WTC11 (cell line): ENCODE measurements around the gene SEMA4C.

Experiments
- AFF4 ChIP-seq: sonication (generic); formaldehyde crosslinking; IDR thresholded peaks from 2 replicates; pipeline ENCODE4 v1.8.1; 2023; ENCODE audit warnings: mild to moderate bottlenecking, missing genetic modification reagents, borderline replicate concordance
- ATF2 ChIP-seq: sonication (generic); formaldehyde crosslinking; IDR thresholded peaks from 2 replicates; pipeline ENCODE4 v1.8.1; 2022; ENCODE audit warnings: low read depth, missing genetic modification reagents, borderline replicate concordance
- E2F1 ChIP-seq: sonication (generic); formaldehyde crosslinking; IDR thresholded peaks from 2 replicates; pipeline ENCODE4 v1.8.0; 2022; ENCODE audit warnings: mild to moderate bottlenecking, missing genetic modification reagents
- ETV6 ChIP-seq: sonication (generic); formaldehyde crosslinking; IDR thresholded peaks from 2 replicates; pipeline ENCODE4 v1.8.1; 2022; ENCODE audit warnings: mild to moderate bottlenecking, missing genetic modification reagents
- RELA ChIP-seq: sonication (generic); formaldehyde crosslinking; IDR thresholded peaks from 2 replicates; pipeline ENCODE4 v1.8.1; 2022; ENCODE audit warnings: missing genetic modification reagents, mild to moderate bottlenecking, borderline replicate concordance
- ZNF121 ChIP-seq: sonication (generic); formaldehyde crosslinking; IDR thresholded peaks from 2 replicates; pipeline ENCODE4 v1.8.0; 2023; ENCODE audit warnings: missing genetic modification reagents
- TF ChIP-seq, protein P1 (sequence below): sonication (generic); formaldehyde crosslinking; IDR thresholded peaks from 2 replicates; pipeline ENCODE4 v1.8.0; 2022; ENCODE audit warnings: missing genetic modification reagents
- TF ChIP-seq, protein P2 (sequence below): fragments of 200-600 bp; IDR thresholded peaks from 2 replicates; pipeline ENCODE4 v1.8.0; 2022; ENCODE audit warnings: antibody characterized with exemption
- TF ChIP-seq, protein P3 (sequence below): sonication (generic); formaldehyde crosslinking; IDR thresholded peaks from 2 replicates; pipeline ENCODE4 v1.8.1; 2023; ENCODE audit warnings: mild to moderate bottlenecking, missing genetic modification reagents

- TF ChIP-seq, protein P1, sequence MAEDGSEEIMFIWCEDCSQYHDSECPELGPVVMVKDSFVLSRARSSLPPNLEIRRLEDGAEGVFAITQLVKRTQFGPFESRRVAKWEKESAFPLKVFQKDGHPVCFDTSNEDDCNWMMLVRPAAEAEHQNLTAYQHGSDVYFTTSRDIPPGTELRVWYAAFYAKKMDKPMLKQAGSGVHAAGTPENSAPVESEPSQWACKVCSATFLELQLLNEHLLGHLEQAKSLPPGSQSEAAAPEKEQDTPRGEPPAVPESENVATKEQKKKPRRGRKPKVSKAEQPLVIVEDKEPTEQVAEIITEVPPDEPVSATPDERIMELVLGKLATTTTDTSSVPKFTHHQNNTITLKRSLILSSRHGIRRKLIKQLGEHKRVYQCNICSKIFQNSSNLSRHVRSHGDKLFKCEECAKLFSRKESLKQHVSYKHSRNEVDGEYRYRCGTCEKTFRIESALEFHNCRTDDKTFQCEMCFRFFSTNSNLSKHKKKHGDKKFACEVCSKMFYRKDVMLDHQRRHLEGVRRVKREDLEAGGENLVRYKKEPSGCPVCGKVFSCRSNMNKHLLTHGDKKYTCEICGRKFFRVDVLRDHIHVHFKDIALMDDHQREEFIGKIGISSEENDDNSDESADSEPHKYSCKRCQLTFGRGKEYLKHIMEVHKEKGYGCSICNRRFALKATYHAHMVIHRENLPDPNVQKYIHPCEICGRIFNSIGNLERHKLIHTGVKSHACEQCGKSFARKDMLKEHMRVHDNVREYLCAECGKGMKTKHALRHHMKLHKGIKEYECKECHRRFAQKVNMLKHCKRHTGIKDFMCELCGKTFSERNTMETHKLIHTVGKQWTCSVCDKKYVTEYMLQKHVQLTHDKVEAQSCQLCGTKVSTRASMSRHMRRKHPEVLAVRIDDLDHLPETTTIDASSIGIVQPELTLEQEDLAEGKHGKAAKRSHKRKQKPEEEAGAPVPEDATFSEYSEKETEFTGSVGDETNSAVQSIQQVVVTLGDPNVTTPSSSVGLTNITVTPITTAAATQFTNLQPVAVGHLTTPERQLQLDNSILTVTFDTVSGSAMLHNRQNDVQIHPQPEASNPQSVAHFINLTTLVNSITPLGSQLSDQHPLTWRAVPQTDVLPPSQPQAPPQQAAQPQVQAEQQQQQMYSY (CRISPR knock-in tag), result no peak
- TF ChIP-seq, protein P2, sequence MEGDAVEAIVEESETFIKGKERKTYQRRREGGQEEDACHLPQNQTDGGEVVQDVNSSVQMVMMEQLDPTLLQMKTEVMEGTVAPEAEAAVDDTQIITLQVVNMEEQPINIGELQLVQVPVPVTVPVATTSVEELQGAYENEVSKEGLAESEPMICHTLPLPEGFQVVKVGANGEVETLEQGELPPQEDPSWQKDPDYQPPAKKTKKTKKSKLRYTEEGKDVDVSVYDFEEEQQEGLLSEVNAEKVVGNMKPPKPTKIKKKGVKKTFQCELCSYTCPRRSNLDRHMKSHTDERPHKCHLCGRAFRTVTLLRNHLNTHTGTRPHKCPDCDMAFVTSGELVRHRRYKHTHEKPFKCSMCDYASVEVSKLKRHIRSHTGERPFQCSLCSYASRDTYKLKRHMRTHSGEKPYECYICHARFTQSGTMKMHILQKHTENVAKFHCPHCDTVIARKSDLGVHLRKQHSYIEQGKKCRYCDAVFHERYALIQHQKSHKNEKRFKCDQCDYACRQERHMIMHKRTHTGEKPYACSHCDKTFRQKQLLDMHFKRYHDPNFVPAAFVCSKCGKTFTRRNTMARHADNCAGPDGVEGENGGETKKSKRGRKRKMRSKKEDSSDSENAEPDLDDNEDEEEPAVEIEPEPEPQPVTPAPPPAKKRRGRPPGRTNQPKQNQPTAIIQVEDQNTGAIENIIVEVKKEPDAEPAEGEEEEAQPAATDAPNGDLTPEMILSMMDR, result no peak
- TF ChIP-seq E2F1 (CRISPR knock-in tag) (no peak), RELA (CRISPR knock-in tag) (no peak), ETV6 (CRISPR knock-in tag) (no peak), AFF4 (CRISPR knock-in tag) (no peak), ATF2 (CRISPR knock-in tag) (no peak), ZNF121 (no peak)
- TF ChIP-seq, protein P3, sequence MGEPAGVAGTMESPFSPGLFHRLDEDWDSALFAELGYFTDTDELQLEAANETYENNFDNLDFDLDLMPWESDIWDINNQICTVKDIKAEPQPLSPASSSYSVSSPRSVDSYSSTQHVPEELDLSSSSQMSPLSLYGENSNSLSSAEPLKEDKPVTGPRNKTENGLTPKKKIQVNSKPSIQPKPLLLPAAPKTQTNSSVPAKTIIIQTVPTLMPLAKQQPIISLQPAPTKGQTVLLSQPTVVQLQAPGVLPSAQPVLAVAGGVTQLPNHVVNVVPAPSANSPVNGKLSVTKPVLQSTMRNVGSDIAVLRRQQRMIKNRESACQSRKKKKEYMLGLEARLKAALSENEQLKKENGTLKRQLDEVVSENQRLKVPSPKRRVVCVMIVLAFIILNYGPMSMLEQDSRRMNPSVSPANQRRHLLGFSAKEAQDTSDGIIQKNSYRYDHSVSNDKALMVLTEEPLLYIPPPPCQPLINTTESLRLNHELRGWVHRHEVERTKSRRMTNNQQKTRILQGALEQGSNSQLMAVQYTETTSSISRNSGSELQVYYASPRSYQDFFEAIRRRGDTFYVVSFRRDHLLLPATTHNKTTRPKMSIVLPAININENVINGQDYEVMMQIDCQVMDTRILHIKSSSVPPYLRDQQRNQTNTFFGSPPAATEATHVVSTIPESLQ (CRISPR knock-in tag), result no peak
Observed at GRCh38 chr2:96913398-96914202, 43.7 kb upstream of the SEMA4C start.
